LNCaP clone FGC (cell line): ENCODE measurements around the gene GSTM5.
"Not testable (repeated sequence)": the region's sequence is repeated elsewhere in the genome, so short reads cannot be mapped to it uniquely, and the experiment has no call there.

ENCODE experiments used
- DNase-seq: peaks from one replicate; pipeline ENCODE4 v3.0.0-alpha.2; 2011; ENCODE audit warnings: low read depth
- H3K4me3 ChIP-seq: 2 replicates; pipeline ENCODE4 v1.5.1; 2011; ENCODE audit warnings: mild to moderate bottlenecking, low read depth, low read length, control low read depth
- TF ChIP-seq, protein P1 (sequence below): IDR thresholded peaks from 2 replicates; pipeline ENCODE4 v1.5.1; 2012; ENCODE audit warnings: mild to moderate bottlenecking; ENCODE audit not compliant: control insufficient read depth, insufficient read depth; ENCODE audit errors: extremely low read depth

GSTM5 gene

DNA sequence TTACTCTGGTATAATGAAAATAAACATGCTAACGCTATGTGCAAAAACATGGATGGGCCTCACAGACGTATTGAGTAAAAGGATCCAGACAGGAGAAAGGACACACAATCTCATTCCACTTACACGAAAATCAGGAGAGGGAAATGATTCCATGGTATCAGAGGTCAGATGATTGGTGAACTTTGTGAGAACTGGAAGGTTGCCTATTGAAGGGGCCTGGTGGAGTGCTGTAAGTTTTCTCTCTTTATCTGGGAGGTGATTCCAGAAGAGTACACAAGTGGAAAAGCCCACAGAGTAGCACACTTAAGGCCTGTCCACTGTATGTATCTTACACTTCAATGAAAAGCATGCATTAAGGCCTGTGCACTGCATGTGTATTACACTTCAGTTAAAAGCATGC, 34.6 kb upstream of the GSTM5 start:
- H3K4me3 ChIP-seq: no peak overlapping the region
- DNase-seq: no peak
- TF ChIP-seq, protein P1, sequence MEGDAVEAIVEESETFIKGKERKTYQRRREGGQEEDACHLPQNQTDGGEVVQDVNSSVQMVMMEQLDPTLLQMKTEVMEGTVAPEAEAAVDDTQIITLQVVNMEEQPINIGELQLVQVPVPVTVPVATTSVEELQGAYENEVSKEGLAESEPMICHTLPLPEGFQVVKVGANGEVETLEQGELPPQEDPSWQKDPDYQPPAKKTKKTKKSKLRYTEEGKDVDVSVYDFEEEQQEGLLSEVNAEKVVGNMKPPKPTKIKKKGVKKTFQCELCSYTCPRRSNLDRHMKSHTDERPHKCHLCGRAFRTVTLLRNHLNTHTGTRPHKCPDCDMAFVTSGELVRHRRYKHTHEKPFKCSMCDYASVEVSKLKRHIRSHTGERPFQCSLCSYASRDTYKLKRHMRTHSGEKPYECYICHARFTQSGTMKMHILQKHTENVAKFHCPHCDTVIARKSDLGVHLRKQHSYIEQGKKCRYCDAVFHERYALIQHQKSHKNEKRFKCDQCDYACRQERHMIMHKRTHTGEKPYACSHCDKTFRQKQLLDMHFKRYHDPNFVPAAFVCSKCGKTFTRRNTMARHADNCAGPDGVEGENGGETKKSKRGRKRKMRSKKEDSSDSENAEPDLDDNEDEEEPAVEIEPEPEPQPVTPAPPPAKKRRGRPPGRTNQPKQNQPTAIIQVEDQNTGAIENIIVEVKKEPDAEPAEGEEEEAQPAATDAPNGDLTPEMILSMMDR: no peak

DNA sequence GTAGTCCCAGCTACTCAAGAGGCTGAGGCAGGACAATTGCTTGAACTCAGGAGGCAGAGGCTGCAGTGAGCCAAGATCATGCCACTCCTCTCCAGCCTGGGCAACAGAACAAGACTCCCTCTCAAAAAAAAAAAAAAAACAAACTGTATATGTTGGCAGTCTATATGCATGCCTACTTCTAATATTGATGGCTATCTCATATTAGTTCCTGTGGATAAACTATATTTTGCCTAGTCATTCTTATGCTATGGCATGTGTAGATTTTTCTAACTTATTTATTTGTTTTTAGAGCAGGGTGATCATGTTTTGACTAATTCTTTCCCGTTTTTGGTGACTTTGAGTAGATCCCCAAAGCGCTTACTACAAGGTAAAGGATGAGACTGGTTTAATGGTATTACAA, 33.4 kb upstream of the GSTM5 start:
- not testable (repeated sequence) for H3K4me3 ChIP-seq
- DNase-seq: peak; percentile 19

DNA sequence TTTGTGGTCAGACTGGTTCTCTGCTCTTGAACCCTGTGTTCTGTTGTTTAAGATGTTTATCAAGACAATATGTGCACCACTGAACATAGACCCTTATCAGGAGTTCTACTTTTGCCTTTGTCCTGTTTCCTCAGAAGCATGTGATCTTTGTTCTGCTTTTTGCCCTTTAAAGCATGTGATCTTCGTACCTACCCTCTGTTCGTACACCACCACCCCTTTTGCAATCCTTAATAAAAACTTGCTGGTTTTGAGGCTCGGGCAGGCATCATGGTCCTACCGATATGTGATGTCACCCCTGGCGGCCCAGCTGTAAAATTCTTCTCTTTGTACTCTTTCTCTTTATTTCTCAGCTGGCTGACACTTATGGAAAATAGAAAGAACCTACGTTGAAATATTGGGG, 27.3 kb upstream of the GSTM5 start:
- not testable (repeated sequence) for DNase-seq, H3K4me3 ChIP-seq

DNA sequence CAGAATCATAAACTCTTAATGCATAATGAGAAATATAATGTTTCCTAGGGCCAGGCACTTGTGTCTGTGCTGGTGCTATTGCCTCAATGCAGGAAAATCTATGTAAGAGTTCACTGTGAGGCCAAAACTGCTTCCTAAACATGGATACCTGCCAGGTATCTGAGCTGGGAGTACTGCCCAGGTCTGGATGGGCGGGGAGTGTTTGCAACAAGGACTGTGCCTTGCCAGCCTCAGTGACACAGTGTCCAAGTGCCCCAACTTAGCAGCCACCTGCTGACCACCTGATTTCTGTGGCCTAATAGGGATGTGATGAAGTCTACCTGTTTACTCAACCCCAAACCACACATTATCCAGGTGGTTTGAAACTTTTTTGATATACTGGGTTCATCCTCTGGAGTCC, 26.7 kb upstream of the GSTM5 start:
- H3K4me3 ChIP-seq: not testable (repeated sequence)
- peak; percentile 31 for DNase-seq

DNA sequence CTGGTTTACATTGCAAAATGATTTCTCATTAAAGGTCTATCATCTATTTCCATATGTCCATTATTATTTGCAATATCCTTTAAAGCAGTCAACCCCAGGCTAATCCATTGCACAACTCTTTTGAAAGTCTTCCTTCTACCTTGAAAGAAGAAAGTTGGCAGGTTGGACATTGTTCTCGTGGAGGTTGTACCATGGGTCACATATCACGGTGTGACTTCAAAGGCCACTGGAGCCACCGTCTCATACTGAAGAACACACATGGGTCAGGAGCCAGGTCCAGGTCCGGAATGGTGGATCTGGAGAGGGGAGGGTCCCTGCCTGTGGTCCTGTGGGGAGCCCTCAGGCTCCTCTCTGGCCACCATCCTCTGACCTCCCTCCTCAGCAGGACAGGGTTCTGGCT, 26.2 kb upstream of the GSTM5 start:
- H3K4me3 ChIP-seq, DNase-seq: not testable (repeated sequence)

DNA sequence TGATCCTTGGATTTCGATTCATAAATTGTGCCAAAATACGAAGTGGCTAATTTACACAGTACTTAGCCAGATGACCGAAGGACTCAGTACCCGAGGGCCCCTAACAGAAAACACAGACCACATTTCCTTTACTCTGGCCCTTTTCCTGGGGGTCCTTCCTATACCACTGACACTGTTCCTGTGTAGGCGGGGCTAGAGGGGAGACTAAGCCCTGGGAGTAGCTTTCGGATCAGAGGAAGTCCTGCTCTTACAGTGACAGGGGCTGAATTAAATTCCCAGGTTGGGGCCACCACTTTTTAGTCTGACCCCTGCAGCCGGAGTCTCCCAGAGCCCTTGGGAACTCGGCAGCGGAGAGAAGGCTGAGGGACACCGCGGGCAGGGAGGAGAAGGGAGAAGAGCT, 24.9 kb upstream of the GSTM5 start:
- not testable (repeated sequence) for H3K4me3 ChIP-seq, DNase-seq

DNA sequence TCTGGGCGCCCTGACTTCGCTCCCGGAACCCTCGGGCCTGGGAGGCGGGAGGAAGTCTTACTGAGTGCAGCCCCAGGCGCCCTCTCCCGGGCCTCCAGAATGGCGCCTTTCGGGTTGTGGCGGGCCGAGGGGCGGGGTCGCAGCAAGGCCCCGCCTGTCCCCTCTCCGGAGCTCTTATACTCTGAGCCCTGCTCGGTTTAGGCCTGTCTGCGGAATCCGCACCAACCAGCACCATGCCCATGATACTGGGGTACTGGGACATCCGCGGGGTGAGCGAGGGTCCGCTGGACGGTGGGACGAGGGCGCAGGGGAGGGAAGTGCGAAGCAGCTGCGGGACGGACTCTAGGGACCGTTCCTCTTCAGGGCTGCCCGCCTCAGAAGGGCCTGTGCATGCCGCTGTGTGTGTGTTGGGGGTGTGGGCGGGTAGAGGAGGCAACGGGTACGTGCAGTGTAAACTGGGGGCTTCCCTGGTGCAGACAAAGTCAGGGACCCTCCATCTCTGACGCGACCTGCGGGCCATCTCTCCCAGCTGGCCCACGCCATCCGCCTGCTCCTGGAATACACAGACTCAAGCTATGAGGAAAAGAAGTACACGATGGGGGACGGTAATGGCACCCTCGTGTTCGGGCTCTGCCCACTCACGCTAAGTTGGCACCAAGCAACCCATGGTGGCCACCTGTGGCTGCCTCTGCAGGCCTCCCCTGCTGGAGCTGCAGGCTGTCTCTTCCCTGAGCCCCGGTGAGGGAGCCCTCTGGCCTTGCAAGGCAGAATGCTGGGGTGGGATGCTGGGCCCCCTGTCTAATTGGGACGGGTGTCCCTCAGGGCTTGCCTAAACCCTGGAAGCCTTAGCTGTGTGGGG, 24.2 kb upstream of the GSTM5 start, which contains the start of gene GSTM1:
Gene GSTM1 (plus strand): TSS at position 177 of the 859 bp plus-strand sequence. CDS start 57 bp downstream, at position 234.
- TF ChIP-seq, protein P1: no peak
- no peak for DNase-seq
- no peak within 1 kb of the TSS for H3K4me3 ChIP-seq

DNA sequence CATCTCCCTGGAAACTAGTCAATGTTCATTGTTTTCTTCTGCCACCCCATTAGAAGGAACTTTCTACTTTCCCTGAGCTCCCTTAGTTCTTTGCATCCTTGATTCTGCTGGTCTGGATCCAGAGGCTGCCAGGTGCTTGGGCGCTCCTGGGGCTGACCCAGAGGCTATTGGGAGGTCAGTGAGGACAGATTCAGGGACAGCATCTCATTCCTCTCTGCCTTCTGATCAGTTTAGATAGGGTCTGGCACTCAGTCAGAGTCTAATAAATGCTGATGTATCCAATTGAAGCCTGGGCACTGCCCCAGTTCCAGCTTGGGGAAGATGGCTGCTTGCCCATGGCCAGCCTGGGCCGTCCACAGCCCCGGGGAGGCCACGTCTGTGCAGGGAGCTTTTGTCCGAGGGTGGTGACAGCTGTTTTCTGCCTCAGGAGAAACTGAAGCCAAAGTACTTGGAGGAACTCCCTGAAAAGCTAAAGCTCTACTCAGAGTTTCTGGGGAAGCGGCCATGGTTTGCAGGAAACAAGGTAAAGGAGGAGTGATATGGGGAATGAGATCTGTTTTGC, 22.1 kb upstream of the GSTM5 start:
- DNase-seq: no peak
- TF ChIP-seq, protein P1: no peak
- no peak overlapping the region for H3K4me3 ChIP-seq

DNA sequence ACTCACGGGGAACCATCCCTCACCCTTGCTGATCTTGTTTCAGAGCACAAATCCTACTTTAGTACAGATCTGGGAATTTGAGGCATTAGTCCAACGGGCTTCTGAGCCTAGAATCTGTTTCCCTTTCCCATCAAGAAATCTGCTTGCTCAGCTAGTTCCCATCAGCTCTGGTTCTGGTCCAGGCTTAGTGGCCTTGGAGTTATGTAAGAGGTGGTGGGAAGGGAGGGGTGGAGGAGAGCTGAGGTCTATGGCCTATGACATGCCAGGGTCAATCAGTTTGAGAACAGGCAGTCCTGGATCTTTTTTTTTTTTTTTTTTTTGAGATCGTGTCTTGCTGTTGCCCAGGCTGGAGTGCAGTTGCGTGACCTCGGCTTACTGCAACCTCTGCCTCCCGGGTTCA, 20.3 kb upstream of the GSTM5 start:
- TF ChIP-seq, protein P1: no peak
- H3K4me3 ChIP-seq: no peak overlapping the region

DNA sequence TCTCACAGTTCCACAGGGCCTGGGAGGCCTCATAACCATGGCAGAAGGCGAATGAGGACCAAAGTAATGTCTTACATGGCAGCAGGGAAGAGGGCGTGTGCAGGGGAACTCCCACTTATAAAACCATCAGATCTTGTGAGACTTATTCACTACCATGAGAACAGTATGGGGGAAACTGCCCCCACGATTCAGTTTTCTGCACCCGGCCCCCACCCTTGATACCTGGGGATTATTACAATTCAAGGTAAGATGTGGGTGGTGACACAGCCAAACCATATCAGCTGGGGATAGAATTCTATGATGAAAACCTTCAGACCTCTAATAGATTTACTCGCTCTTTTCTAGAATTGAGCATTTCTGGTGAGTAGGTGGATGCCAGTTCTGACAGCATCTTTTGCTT, 17.7 kb upstream of the GSTM5 start:
- not testable (repeated sequence) for H3K4me3 ChIP-seq, DNase-seq

More for the DNA sequence above, 20.3 kb upstream of the GSTM5 start:
- no peak for DNase-seq

DNA sequence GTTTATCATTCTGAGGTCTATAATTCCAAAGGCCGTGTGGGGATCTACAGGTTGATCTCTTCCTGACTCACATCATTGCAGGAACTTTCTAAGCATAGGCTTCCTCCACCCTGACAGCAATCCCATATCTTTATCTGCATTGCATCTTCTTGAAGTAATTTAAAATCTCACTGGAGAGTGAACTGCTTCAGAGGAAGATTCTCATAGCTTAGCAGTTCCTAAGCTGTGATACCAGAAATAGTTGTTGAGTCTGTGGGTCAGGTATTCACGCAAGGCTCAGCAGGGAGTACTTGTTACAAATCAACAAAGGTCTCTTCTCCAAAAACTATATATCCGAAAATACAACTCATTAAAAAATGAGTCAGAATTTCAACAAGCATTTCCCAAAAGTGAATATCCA, 16.9 kb upstream of the GSTM5 start:
- not testable (repeated sequence) for H3K4me3 ChIP-seq, DNase-seq
